Esophagus muscularis mucosa (tissue), 3 donors: ENCODE measurements around the gene BDH1.

ENCODE experiments used
- POLR2A ChIP-seq: fragments of 450-650 bp; IDR thresholded peaks from one replicate; pipeline ENCODE4 v1.6.1; 2017; ENCODE audit warnings: antibody characterized with exemption, moderate library complexity, mild to moderate bottlenecking, low read depth
- POLR2AphosphoS5 ChIP-seq, 2 donors: sonication (generic); formaldehyde crosslinking; IDR thresholded peaks; one replicate each; pipeline ENCODE4 v1.6.1; 2017; ENCODE audit warnings: antibody characterized with exemption in 2 of 2
- TF ChIP-seq, protein P1 (sequence below), 3 experiments: fragments of 200-600 bp in 2 of 3; fragments of 450-650 bp in 1 of 3; sonication (generic) in 2 of 3; IDR thresholded peaks; one replicate each; pipeline ENCODE4 v1.5.1; 2017 to 2019; ENCODE audit warnings: antibody characterized with exemption in 3 of 3, mild to moderate bottlenecking in 2 of 3, moderate library complexity in 1 of 3

- no peak for TF ChIP-seq POLR2AphosphoS5 (IDR thresholded peaks at IDR 0.05)
- TF ChIP-seq POLR2A: no peak
- TF ChIP-seq, protein P1, sequence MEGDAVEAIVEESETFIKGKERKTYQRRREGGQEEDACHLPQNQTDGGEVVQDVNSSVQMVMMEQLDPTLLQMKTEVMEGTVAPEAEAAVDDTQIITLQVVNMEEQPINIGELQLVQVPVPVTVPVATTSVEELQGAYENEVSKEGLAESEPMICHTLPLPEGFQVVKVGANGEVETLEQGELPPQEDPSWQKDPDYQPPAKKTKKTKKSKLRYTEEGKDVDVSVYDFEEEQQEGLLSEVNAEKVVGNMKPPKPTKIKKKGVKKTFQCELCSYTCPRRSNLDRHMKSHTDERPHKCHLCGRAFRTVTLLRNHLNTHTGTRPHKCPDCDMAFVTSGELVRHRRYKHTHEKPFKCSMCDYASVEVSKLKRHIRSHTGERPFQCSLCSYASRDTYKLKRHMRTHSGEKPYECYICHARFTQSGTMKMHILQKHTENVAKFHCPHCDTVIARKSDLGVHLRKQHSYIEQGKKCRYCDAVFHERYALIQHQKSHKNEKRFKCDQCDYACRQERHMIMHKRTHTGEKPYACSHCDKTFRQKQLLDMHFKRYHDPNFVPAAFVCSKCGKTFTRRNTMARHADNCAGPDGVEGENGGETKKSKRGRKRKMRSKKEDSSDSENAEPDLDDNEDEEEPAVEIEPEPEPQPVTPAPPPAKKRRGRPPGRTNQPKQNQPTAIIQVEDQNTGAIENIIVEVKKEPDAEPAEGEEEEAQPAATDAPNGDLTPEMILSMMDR (IDR thresholded peaks at IDR 0.05): no peak
These were observed 47.3 kb downstream of the BDH1 start for GRCh38 chr3:197508461-197508860.
